ENCODE results near the gene SLX9. TPM values are rescaled to one million over a fixed set of nuclear protein-coding genes. Genes with fewer than 3 reads are reported as not detected.
A peak's percentile ranks its signal among the peaks of the same experiment; 100 is the strongest.
"Not testable (repeated sequence)": the region's sequence is repeated elsewhere in the genome, so short reads cannot be mapped to it uniquely, and the experiment has no call there.

Gene SLX9
- total RNA-seq, 1 donor from 2014 or later, result 33.1 TPM

DNA sequence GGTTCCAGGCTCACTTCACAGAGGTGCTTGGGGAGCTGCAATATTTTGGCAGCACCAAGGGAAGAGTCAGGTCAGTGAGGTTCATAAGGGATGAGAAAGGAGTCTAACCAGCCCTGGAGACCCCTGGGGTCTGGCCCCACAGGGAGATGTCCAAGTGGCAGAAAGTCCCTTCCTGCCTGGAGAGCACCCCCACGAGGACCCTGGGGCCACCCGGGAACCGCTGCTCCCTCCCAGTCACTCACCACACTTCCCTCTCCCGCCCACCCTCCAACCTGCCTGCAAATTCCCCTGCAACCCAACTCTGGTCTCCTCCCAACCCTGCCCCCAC, 12.6 kb upstream of the SLX9 start:
- TF ChIP-seq CTCF (IDR thresholded peaks at IDR 0.05; ENCODE audit: unreplicated experiment), result no peak
- Mint-ChIP-seq H3K9me3 (ENCODE audit: low read depth) (no peaks in the 10 kb centered on the region), H3K27ac (no peak overlapping the region), H3K4me3 (ENCODE audit: low read depth) (no peak overlapping the region), H3K4me1 (ENCODE audit: low read depth) (peaks cover 10% of the 10 kb centered on the region), H3K36me3 (ENCODE audit: insufficient read depth) (no peaks in the 10 kb centered on the region), H3K27me3 (peaks cover 73% of the 10 kb centered on the region)
- no peak for DNase-seq (ENCODE audit: low spot score, unreplicated experiment)

DNA sequence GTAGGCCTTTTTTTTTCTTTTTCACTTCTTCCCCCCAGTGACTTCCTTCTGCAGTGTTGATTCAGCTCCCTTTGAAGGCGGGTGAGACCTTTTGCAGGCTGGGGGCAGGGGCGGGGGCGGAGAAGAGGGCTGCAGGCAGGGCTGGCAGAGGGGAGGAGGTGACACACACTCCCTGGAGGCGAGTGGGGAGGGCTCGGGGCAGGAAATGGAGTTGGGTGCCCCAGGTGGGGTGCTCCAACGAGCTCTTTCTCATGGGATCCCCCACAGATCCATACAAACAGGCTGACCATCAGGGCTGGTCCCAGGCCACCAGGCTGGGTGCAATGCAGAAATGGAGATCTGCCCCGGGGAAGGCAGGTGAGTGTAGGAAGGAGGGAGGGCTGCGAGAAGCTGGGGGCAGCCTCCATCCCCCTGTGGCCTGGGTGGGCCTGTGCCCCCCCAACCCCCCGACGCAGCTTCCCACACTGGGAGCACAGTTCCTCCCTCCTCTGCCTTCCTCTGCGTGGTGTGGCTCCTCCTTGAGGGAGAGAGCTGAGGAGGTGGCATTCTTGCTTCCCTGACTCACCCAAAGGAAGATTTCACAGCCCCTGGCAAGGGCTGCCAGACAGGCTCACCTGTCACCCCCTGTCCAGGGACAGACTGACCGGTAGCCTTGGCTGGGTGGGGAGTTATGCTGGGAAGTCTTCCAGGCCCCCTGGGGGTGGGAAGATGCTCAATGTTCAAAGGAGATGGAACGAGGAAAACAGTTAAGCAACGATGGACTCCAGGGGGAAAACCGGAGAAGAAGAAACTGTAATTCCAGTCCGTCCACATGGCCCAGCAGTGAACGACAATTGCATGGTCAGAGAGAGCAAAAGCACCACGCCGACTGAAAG, 12.0 kb upstream of the SLX9 start:
- H3K27me3 Mint-ChIP-seq, result peaks cover 72% of the 10 kb centered on the region
- H3K27ac Mint-ChIP-seq, result no peak overlapping the region
- H3K36me3 Mint-ChIP-seq (ENCODE audit: insufficient read depth), result no peaks in the 10 kb centered on the region
- DNase-seq (ENCODE audit: low spot score, unreplicated experiment), result no peak
- TF ChIP-seq CTCF (IDR thresholded peaks at IDR 0.05; ENCODE audit: unreplicated experiment), result no peak
- H3K4me3 Mint-ChIP-seq (ENCODE audit: low read depth), result no peak overlapping the region
- H3K9me3 Mint-ChIP-seq (ENCODE audit: low read depth), result no peaks in the 10 kb centered on the region
- H3K4me1 Mint-ChIP-seq (ENCODE audit: low read depth), result peaks cover 10% of the 10 kb centered on the region

DNA sequence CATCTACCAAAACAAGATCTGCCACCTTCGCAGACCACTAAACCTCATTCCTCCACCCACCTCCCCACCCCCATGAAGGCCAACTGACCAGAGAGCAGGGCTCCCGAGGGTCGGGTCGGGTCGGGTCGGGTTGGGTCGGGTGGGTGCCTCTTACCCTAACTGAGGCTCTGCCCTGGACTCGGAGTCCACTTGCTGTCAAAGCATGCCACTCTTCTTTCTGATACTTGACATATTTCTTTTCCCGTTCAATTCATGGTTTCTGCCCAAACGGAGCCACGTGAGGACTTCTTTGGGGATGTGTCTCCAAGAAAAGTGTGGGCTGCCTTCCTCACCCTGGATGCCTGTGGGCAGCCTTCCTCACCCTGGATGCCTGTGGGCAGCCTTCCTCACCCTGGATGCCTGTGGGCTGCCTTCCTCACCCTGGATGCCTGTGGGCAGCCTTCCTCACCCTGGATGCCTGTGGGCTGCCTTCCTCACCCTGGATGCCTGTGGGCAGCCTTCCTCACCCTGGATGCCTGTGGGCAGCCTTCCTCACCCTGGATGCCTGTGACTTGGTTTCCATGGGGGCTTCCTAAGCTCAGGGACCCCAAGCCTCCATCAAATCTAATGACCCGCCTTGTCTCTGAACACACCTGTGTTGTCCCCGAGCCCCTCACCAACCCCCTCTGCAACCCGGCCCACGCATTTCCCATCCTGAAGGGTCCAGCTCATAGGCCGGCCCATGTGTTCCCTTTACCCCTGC, 11.2 kb upstream of the SLX9 start:
- not testable (repeated sequence) for H3K27ac Mint-ChIP-seq; DNase-seq (ENCODE audit: low spot score, unreplicated experiment); H3K36me3 Mint-ChIP-seq (ENCODE audit: insufficient read depth); H3K4me1 Mint-ChIP-seq (ENCODE audit: low read depth); H3K4me3 Mint-ChIP-seq (ENCODE audit: low read depth); H3K9me3 Mint-ChIP-seq (ENCODE audit: low read depth)
- H3K27me3 Mint-ChIP-seq, result peaks cover 71% of the 10 kb centered on the region

GRCh38 chr21:44929242-44929798, 10.5 kb upstream of the SLX9 start:
- Mint-ChIP-seq H3K9me3 (ENCODE audit: low read depth) (no peaks in the 10 kb centered on the region), H3K36me3 (ENCODE audit: insufficient read depth) (no peaks in the 10 kb centered on the region), H3K4me3 (ENCODE audit: low read depth) (no peak overlapping the region), H3K4me1 (ENCODE audit: low read depth) (peaks cover 10% of the 10 kb centered on the region), H3K27ac (no peak overlapping the region), H3K27me3 (peaks cover 71% of the 10 kb centered on the region)
- no peak for TF ChIP-seq CTCF (IDR thresholded peaks at IDR 0.05; ENCODE audit: unreplicated experiment)
- DNase-seq (ENCODE audit: low spot score, unreplicated experiment), result no peak

DNA sequence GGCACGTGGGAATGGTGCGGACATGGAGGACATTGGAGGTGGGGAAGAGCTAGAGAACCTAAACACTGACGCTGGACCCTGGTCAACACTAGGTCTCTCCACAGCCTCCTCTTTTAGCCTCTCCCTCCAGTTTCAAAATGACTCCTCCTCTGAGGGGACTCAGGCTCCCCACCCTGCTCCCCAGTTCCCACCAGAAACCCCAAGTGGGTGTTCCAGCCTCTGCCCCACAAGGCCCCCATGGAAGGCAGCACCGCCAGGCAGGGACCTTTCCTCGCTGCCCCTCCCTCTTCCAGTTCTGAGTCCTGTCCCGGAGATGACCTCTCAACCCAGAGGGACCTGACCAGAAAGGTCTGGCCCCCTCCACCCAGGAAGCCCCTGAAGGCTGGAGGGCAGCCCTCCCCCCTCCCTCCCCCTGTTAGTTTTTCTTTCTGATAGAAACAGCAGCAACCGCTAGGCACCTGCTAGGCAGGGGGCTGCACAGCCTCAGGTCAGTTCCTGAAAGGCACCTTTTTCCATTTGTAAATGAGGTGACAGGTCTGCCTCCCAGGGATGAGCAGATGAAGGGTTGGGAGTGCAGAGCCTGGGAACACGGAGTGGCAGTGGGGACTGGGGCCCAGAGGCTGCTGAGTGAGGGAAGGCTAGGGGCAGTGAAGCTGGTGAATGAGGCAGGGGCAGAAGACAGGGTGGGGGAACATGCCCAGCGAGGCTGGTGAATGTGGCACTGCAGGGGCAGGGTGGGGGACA, 9.9 kb upstream of the SLX9 start:
- no peaks in the 10 kb centered on the region for H3K9me3 Mint-ChIP-seq (ENCODE audit: low read depth)
- DNase-seq (ENCODE audit: low spot score, unreplicated experiment), result no peak
- H3K4me3 Mint-ChIP-seq (ENCODE audit: low read depth), result peak overlapping the region; percentile 40

More for the DNA sequence above, 9.9 kb upstream of the SLX9 start:
- Mint-ChIP-seq H3K27me3 (peaks cover 70% of the 10 kb centered on the region), H3K4me1 (ENCODE audit: low read depth) (peaks cover 10% of the 10 kb centered on the region), H3K27ac (no peak overlapping the region), H3K36me3 (ENCODE audit: insufficient read depth) (no peaks in the 10 kb centered on the region)
- no peak for TF ChIP-seq CTCF (IDR thresholded peaks at IDR 0.05; ENCODE audit: unreplicated experiment)
